SU-DHL-6 (cell line): ENCODE measurements around the gene PRSS58.

Experiments used
- H2AFZ ChIP-seq: fragments of 200-600 bp; sonication (generic); 2 replicates; pipeline ENCODE4 v1.6.1; 2014; ENCODE audit warnings: low read depth, mild to moderate bottlenecking, moderate library complexity, mixed read lengths, antibody characterized with exemption, low read length; ENCODE audit not compliant: severe bottlenecking
- H3F3A ChIP-seq: fragments of 200-600 bp; shearing (Covaris generic); 2 replicates; pipeline ENCODE4 v1.6.0; 2016; ENCODE audit warnings: antibody characterized with exemption, mild to moderate bottlenecking; ENCODE audit not compliant: insufficient read depth
- H3K27ac ChIP-seq: fragments of 200-600 bp; sonication (generic); 2 replicates; pipeline ENCODE4 v1.5.1; 2016; ENCODE audit warnings: low read depth, mild to moderate bottlenecking, low read length, moderate library complexity, mixed read lengths
- H3K27me3 ChIP-seq: fragments of 200-600 bp; sonication (generic), shearing (Covaris generic); 2 replicates; pipeline ENCODE4 v1.6.0; 2014; ENCODE audit warnings: mild to moderate bottlenecking, low read length
- H3K36me3 ChIP-seq: fragments of 200-600 bp; sonication (generic); 2 replicates; pipeline ENCODE4 v1.6.1; 2014; ENCODE audit warnings: mild to moderate bottlenecking, low read length, mixed read lengths
- H3K4me2 ChIP-seq: fragments of 300-600, 200-600 bp; shearing (Covaris generic), sonication (generic); 2 replicates; pipeline ENCODE4 v1.6.0; 2014; ENCODE audit warnings: low read length, low read depth, mild to moderate bottlenecking; ENCODE audit not compliant: poor library complexity, severe bottlenecking
- H3K4me3 ChIP-seq: fragments of 200-600 bp; sonication (generic); 2 replicates; pipeline ENCODE4 v1.5.1; 2014; ENCODE audit warnings: antibody characterized with exemption, low read length, mild to moderate bottlenecking, mixed read lengths; ENCODE audit not compliant: insufficient read depth, poor library complexity, severe bottlenecking
- H3K79me2 ChIP-seq: fragments of 200-600 bp; sonication (generic); 2 replicates; pipeline ENCODE4 v1.6.1; 2014; ENCODE audit warnings: mild to moderate bottlenecking, low read length, moderate library complexity; ENCODE audit not compliant: insufficient read depth
- H3K9ac ChIP-seq: fragments of 200-600 bp; sonication (generic); 2 replicates; pipeline ENCODE4 v1.7.0; 2014; ENCODE audit warnings: mild to moderate bottlenecking, low read length
- H3K9me2 ChIP-seq: fragments of 200-600 bp; sonication (generic); replicated peaks from 2 replicates; pipeline ENCODE4 v1.6.1; 2014; ENCODE audit warnings: low read length; ENCODE audit not compliant: insufficient read depth
- H3K9me3 ChIP-seq: fragments of 200-600 bp; sonication (generic); 2 replicates; pipeline ENCODE4 v1.6.1; 2014; ENCODE audit warnings: low read length, mixed read lengths; ENCODE audit not compliant: insufficient read depth
- H4K20me1 ChIP-seq: fragments of 200-600 bp; sonication (generic); 2 replicates; pipeline ENCODE4 v1.6.1; 2014; ENCODE audit warnings: low read depth, mild to moderate bottlenecking, antibody characterized with exemption, low read length, moderate library complexity, mixed read lengths
- CTCF ChIP-seq: fragments of 200-600 bp; sonication (generic); IDR thresholded peaks from one replicate; pipeline ENCODE4 v1.5.1; 2017; ENCODE audit warnings: antibody characterized with exemption, mild to moderate bottlenecking, low read length, moderate library complexity; ENCODE audit not compliant: insufficient read depth, poor library complexity, severe bottlenecking
- EZH2phosphoT487 ChIP-seq: fragments of 200-600 bp; sonication (generic), shearing (Covaris generic); conservative IDR thresholded peaks from 2 replicates; pipeline ENCODE4 v1.6.1; 2018; ENCODE audit warnings: mild to moderate bottlenecking, antibody characterized with exemption, low read length, moderate library complexity, mixed read lengths

The PRSS58 gene

GRCh38 chr7:142231716-142232115, 26.1 kb downstream of the PRSS58 start:
- Histone ChIP-seq H3K9me2 (no peaks in the 10 kb centered on the region), H3F3A (no peaks in the 10 kb centered on the region), H3K9ac (no peak overlapping the region), H3K4me3 (no peak overlapping the region), H3K36me3 (no peaks in the 10 kb centered on the region), H3K27ac (no peak overlapping the region), H4K20me1 (no peaks in the 10 kb centered on the region), H3K9me3 (no peaks in the 10 kb centered on the region), H2AFZ (no peak overlapping the region), H3K4me2 (no peak overlapping the region), H3K27me3 (no peaks in the 10 kb centered on the region), H3K79me2 (no peaks in the 10 kb centered on the region)
- no peak for TF ChIP-seq EZH2phosphoT487
- TF ChIP-seq CTCF: no peak

- H2AFZ ChIP-seq: no peak overlapping the region
- no peak overlapping the region for H3K27ac ChIP-seq
- no peaks in the 10 kb centered on the region for H3K27me3 ChIP-seq
- TF ChIP-seq EZH2phosphoT487: no peak
- no peak for TF ChIP-seq CTCF
- H3K4me3 ChIP-seq: no peak overlapping the region
- no peak overlapping the region for H3K9ac ChIP-seq
- H3K36me3 ChIP-seq: no peaks in the 10 kb centered on the region
- H4K20me1 ChIP-seq: no peaks in the 10 kb centered on the region
- no peaks in the 10 kb centered on the region for H3F3A ChIP-seq
- H3K4me2 ChIP-seq: no peak overlapping the region
- H3K9me2 ChIP-seq: no peaks in the 10 kb centered on the region
- no peaks in the 10 kb centered on the region for H3K79me2 ChIP-seq
- no peaks in the 10 kb centered on the region for H3K9me3 ChIP-seq
Measured at GRCh38 chr7:142228537-142229104, 29.2 kb downstream of the PRSS58 start.
